Endothelial cell of umbilical vein (primary cell): ENCODE measurements around the gene PLEKHA5. TPM values are rescaled to one million over a fixed set of nuclear protein-coding genes. Genes with fewer than 3 reads are reported as not detected.

Source experiments
- BruUV-seq: library from RNA; stranded (reverse); fragments of 400-500 nt; replicated peaks from 2 replicates; lab custom pipeline; 2021; lab: Mats Ljungman, UMichigan
- CTCF ChIA-PET: fragments of 300-600, 350-600 bp; sonication (Branson Sonifier 250); formaldehyde crosslinking; loops from one replicate; lab custom pipeline; 2021; ENCODE audit warnings: antibody characterized with exemption, inconsistent platforms; lab: Charles Lee
- POLR2A ChIA-PET: fragments of 300-600, 350-600 bp; sonication (Branson Sonifier 250); formaldehyde crosslinking; loops from one replicate; lab custom pipeline; 2021; ENCODE audit warnings: antibody characterized with exemption, inconsistent platforms; lab: Charles Lee
- DNase-seq: peaks from one replicate; pipeline ENCODE4 v3.0.0-alpha.2; 2011; ENCODE audit warnings: low read depth, low spot score
- FAIRE-seq: peaks from 2 replicates; lab custom pipeline; 2011; peaks lifted over from hg19 to GRCh38; lab: Jason Lieb, UNC
- H2AFZ ChIP-seq: 2 replicates; pipeline ENCODE4 v1.6.0; 2012; ENCODE audit warnings: low read depth, low read length, control low read depth, inconsistent platforms
- H3K27ac ChIP-seq: 2 replicates; pipeline ENCODE4 v1.5.1; 2011; ENCODE audit warnings: low read depth, mild to moderate bottlenecking, control low read depth, low read length, moderate library complexity; ENCODE audit not compliant: insufficient read depth
- H3K27me3 ChIP-seq, 2 experiments: 2 replicates each; pipeline versions ENCODE4 v1.6.0 to v1.6.1; 2011; ENCODE audit warnings: low read length in 2 of 2, mixed read lengths in 1 of 2; ENCODE audit not compliant: control insufficient read depth in 2 of 2, insufficient read depth in 2 of 2
- H3K36me3 ChIP-seq, 2 experiments: 2 replicates in 1 of 2; 3 replicates in 1 of 2; pipeline ENCODE4 v1.5.1; 2011; ENCODE audit warnings: low read length in 2 of 2, mild to moderate bottlenecking in 1 of 2, moderate library complexity in 1 of 2; ENCODE audit not compliant: control insufficient read depth in 2 of 2, insufficient read depth in 2 of 2; ENCODE audit errors: extremely low read depth in 1 of 2
- H3K4me1 ChIP-seq: 3 replicates; pipeline ENCODE4 v1.5.1; 2011; ENCODE audit warnings: mild to moderate bottlenecking, low read length; ENCODE audit not compliant: control insufficient read depth, insufficient read depth; ENCODE audit errors: extremely low read depth
- H3K4me2 ChIP-seq: 2 replicates; pipeline ENCODE4 v1.6.1; 2011; ENCODE audit warnings: low read length, control low read depth, mixed read lengths; ENCODE audit not compliant: insufficient read depth
- H3K4me3 ChIP-seq, 3 experiments: fragments of 200-600 bp in 1 of 3; sonication (generic), shearing (Covaris generic) in 1 of 3; replicated peaks in 1 of 3; 2 replicates each; pipeline ENCODE4 v1.5.1; 2011 to 2016; ENCODE audit warnings: control low read depth in 3 of 3, low read length in 3 of 3, mild to moderate bottlenecking in 2 of 3, inconsistent platforms in 1 of 3, low read depth in 1 of 3, moderate library complexity in 1 of 3; ENCODE audit not compliant: insufficient read depth in 1 of 3
- H3K79me2 ChIP-seq: 2 replicates; pipeline ENCODE4 v1.6.0; 2012; ENCODE audit warnings: low read length, inconsistent platforms; ENCODE audit not compliant: control insufficient read depth, insufficient read depth
- H3K9ac ChIP-seq: replicated peaks from 2 replicates; pipeline ENCODE3; 2011; ENCODE audit warnings: low read length, control low read depth; ENCODE audit not compliant: insufficient read depth; ENCODE audit errors: extremely low read depth
- H3K9me1 ChIP-seq: replicated peaks from 3 replicates; pipeline ENCODE4 v1.6.0; 2011; ENCODE audit warnings: mild to moderate bottlenecking, low read length; ENCODE audit not compliant: control insufficient read depth, insufficient read depth; ENCODE audit errors: extremely low read depth
- H3K9me3 ChIP-seq: replicated peaks from 2 replicates; pipeline ENCODE4 v1.5.1; 2012; ENCODE audit warnings: low read length, inconsistent platforms; ENCODE audit not compliant: control insufficient read depth, insufficient read depth
- H4K20me1 ChIP-seq: replicated peaks from 2 replicates; pipeline ENCODE3; 2011; ENCODE audit warnings: mild to moderate bottlenecking, low read length; ENCODE audit not compliant: control insufficient read depth, insufficient read depth; ENCODE audit errors: extremely low read depth
- EZH2 ChIP-seq: IDR thresholded peaks from 2 replicates; pipeline ENCODE4 v1.6.1; 2012; ENCODE audit warnings: borderline replicate concordance, low read depth, mild to moderate bottlenecking, moderate library complexity, low read length, inconsistent platforms; ENCODE audit not compliant: severe bottlenecking
- FOS ChIP-seq: IDR thresholded peaks from 2 replicates; pipeline ENCODE4 v1.6.1; 2011; ENCODE audit warnings: mild to moderate bottlenecking, low read length, moderate library complexity, borderline replicate concordance; ENCODE audit not compliant: insufficient read depth
- GATA2 ChIP-seq: IDR thresholded peaks from 2 replicates; pipeline ENCODE4 v1.7.0; 2011; ENCODE audit warnings: low read depth, mild to moderate bottlenecking, moderate library complexity, mixed read lengths, low read length; ENCODE audit not compliant: insufficient read length, insufficient read depth
- JUN ChIP-seq: IDR thresholded peaks from 2 replicates; pipeline ENCODE4 v1.6.1; 2011; ENCODE audit warnings: borderline replicate concordance, low read depth; ENCODE audit not compliant: insufficient read length, insufficient read depth
- MYC ChIP-seq: IDR thresholded peaks from one replicate; pipeline ENCODE4 v1.6.1; 2011; ENCODE audit warnings: mild to moderate bottlenecking, low read depth, low read length
- POLR2A ChIP-seq: IDR thresholded peaks from 2 replicates; pipeline ENCODE4 v1.6.1; 2012; ENCODE audit warnings: low read depth, mild to moderate bottlenecking, control low read depth, low read length
- POLR2AphosphoS5 ChIP-seq: IDR thresholded peaks from 2 replicates; pipeline ENCODE4 v1.6.1; 2012; ENCODE audit warnings: low read depth, mild to moderate bottlenecking, control low read depth, low read length, moderate library complexity; ENCODE audit not compliant: insufficient read depth
- dilution Hi-C: fragments of 300-500 bp; cut with MboI; formaldehyde crosslinking; loops from one replicate; pipeline ENCODE4 v1.15.0; 2019; ENCODE audit warnings: low sequenced_read_pairs; ENCODE audit not compliant: extremely low pct_ligation_motif_present
- intact Hi-C: fragments of 100-400 bp; cut with micrococcal nuclease; formaldehyde crosslinking; loops from one replicate; pipeline ENCODE4 v1.10.0; 2022
- polyA plus RNA-seq, 4 experiments: library from polyadenylated mRNA; depleted of rRNA in 3 of 4; stranded (reverse) in 3 of 4; unstranded in 1 of 4; fragments of >200 nt; gene quantifications; 2 replicates each; pipeline versions ENCODE4 v1.2.1 to v1.2.3, GENCODE V29; 2011 to 2012; ENCODE audit warnings: missing spikeins in 1 of 4
- total RNA-seq: library from RNA; stranded (reverse); gene quantifications from 2 replicates; pipeline ENCODE4 v1.2.3, GENCODE V29; 2021
- TF ChIP-seq, protein P1 (sequence below): IDR thresholded peaks from 2 replicates; pipeline ENCODE4 v1.6.1; 2011; ENCODE audit not compliant: insufficient read depth, insufficient read length
- TF ChIP-seq, protein P2 (sequence below), 2 donors: IDR thresholded peaks; 1 replicate in 1 of 2; 2 replicates in 1 of 2; pipeline ENCODE4 v1.5.1; 2011; ENCODE audit warnings: low read length in 2 of 2, mild to moderate bottlenecking in 2 of 2, moderate library complexity in 2 of 2, control low read depth in 1 of 2, inconsistent platforms in 1 of 2, low read depth in 1 of 2; ENCODE audit not compliant: insufficient read depth in 1 of 2; ENCODE audit errors: extremely low read depth in 1 of 2

PLEKHA5 gene
- total and polyA plus RNA-seq, 2 donors (not counting 3 experiments of a cell fraction or from before 2014, with no cell fraction given) = 2.5 to 12.7 TPM

- Histone ChIP-seq H3K79me2 (no peaks in the 10 kb centered on the region), H4K20me1 (no peaks in the 10 kb centered on the region), H3K9me3 (no peaks in the 10 kb centered on the region), H3K36me3 (no peaks in the 10 kb centered on the region), H2AFZ (no peak overlapping the region), H3K9ac (no peak overlapping the region), H3K4me3 (no peak overlapping the region), H3K27me3 (no peaks in the 10 kb centered on the region), H3K4me2 (no peak overlapping the region), H3K27ac (no peak overlapping the region), H3K4me1 (no peaks in the 10 kb centered on the region), H3K9me1 (no peaks in the 10 kb centered on the region)
- dilution Hi-C loops (no loop called here), intact Hi-C loops (no loop called here)
- DNase-seq (no peak), FAIRE-seq (no peak)
- BruUV-seq = no TSS peak
- TF ChIP-seq, protein P1, sequence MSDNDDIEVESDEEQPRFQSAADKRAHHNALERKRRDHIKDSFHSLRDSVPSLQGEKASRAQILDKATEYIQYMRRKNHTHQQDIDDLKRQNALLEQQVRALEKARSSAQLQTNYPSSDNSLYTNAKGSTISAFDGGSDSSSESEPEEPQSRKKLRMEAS = no peak
- TF ChIP-seq, protein P2, sequence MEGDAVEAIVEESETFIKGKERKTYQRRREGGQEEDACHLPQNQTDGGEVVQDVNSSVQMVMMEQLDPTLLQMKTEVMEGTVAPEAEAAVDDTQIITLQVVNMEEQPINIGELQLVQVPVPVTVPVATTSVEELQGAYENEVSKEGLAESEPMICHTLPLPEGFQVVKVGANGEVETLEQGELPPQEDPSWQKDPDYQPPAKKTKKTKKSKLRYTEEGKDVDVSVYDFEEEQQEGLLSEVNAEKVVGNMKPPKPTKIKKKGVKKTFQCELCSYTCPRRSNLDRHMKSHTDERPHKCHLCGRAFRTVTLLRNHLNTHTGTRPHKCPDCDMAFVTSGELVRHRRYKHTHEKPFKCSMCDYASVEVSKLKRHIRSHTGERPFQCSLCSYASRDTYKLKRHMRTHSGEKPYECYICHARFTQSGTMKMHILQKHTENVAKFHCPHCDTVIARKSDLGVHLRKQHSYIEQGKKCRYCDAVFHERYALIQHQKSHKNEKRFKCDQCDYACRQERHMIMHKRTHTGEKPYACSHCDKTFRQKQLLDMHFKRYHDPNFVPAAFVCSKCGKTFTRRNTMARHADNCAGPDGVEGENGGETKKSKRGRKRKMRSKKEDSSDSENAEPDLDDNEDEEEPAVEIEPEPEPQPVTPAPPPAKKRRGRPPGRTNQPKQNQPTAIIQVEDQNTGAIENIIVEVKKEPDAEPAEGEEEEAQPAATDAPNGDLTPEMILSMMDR (IDR thresholded peaks at IDR 0.05; ENCODE audit: extremely low read depth in 1 of 2, insufficient read depth in 1 of 2, low read depth in 1 of 2, low read length in 2 of 2) = no peak
- no peak for TF ChIP-seq MYC
- no peak for TF ChIP-seq GATA2
- no peak for TF ChIP-seq POLR2A
- TF ChIP-seq POLR2AphosphoS5 = no peak
- TF ChIP-seq JUN = no peak
- TF ChIP-seq FOS = no peak
- TF ChIP-seq EZH2 = no peak
- ChIA-PET POLR2A (no interaction called here), CTCF (no interaction called here)
These were observed 80.1 kb downstream of the PLEKHA5 start for GRCh38 chr12:19209661-19210060.
